HG03060 (cell line): ENCODE data around the gene PDZD8.

Experiments
- ATAC-seq: cut with Tn5 transposase; IDR thresholded peaks from one replicate; pipeline ENCODE4 v1.9.1; 2021; ENCODE audit warnings: low read depth, moderate number of reproducible peaks; ENCODE audit not compliant: unreplicated experiment

PDZD8 gene, protein sequence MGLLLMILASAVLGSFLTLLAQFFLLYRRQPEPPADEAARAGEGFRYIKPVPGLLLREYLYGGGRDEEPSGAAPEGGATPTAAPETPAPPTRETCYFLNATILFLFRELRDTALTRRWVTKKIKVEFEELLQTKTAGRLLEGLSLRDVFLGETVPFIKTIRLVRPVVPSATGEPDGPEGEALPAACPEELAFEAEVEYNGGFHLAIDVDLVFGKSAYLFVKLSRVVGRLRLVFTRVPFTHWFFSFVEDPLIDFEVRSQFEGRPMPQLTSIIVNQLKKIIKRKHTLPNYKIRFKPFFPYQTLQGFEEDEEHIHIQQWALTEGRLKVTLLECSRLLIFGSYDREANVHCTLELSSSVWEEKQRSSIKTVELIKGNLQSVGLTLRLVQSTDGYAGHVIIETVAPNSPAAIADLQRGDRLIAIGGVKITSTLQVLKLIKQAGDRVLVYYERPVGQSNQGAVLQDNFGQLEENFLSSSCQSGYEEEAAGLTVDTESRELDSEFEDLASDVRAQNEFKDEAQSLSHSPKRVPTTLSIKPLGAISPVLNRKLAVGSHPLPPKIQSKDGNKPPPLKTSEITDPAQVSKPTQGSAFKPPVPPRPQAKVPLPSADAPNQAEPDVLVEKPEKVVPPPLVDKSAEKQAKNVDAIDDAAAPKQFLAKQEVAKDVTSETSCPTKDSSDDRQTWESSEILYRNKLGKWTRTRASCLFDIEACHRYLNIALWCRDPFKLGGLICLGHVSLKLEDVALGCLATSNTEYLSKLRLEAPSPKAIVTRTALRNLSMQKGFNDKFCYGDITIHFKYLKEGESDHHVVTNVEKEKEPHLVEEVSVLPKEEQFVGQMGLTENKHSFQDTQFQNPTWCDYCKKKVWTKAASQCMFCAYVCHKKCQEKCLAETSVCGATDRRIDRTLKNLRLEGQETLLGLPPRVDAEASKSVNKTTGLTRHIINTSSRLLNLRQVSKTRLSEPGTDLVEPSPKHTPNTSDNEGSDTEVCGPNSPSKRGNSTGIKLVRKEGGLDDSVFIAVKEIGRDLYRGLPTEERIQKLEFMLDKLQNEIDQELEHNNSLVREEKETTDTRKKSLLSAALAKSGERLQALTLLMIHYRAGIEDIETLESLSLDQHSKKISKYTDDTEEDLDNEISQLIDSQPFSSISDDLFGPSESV

GRCh38 chr10:117375360-117376178 is at the start of gene PDZD8:
TSS of gene PDZD8 (minus strand) at chr10:117375440. CDS start at chr10:117375227, 213 bp downstream.
- ATAC-seq: peak; percentile 51

- no peak for ATAC-seq
Observed at GRCh38 chr10:117424171-117424570, 48.9 kb upstream of the PDZD8 start.

DNA sequence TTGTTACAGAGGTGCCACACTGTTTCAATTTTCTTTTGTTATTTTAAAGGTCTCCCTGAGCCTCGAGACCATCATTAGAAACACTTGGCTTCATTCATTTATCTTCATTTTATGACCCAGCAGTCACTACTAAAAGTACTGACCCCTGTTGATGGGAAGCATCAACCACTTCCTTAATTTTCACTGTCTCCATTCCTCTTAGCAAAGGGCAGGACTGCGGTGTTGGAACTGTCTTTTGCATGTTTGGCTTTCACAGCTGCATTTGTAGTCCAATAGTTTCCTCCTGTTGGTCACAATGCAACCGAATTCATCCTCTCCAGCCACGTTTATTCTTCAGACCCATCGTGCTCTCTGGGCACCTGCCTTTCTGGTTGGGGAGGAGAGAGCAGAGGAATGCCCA is 46.7 kb upstream of the PDZD8 start:
- ATAC-seq: no peak

DNA sequence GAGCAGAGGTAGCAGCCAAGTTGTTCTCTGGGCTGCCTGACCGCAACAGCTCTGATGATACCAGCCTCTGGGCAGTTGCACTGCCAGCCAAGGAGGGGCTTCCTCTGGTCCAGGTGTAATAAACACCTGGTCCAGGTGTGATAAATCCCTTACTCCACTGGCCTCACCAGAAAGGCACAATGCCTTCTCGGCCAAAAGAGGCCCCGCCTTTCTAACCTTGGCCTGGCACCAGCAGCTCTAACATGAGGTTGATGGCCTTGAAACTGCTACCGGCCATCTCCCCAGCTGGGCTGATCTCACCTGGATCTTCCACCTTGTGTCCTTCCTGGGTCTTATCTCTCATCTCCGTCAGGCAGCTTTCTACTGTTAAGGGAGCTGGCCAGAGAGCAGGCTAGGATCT is 45.5 kb upstream of the PDZD8 start:
- ATAC-seq: no peak

- no peak for ATAC-seq
Observed at GRCh38 chr10:117419921-117420320, 44.7 kb upstream of the PDZD8 start.

GRCh38 chr10:117419159-117419558 is 43.9 kb upstream of the PDZD8 start:
- ATAC-seq: no peak

DNA sequence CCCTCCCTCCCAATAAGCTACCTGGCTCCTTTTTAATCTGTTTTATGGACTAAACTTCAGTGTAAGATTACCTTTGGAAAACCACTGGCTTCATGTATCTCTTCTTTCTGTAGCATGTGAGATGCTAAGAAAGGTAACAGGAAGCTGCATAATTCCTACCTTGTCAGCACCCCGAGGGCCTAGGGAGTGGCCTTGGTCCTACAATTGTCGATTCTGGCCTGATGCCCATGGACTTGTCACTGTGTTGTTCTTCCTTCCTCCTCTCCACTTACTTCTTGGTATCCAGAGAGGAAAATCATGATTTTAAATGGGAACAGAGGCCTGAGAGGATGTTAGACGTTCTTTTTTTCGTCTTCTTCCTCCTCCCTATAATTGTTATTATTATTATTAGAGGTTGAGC is 42.9 kb upstream of the PDZD8 start:
- ATAC-seq: no peak

- no peak for ATAC-seq
Observed at GRCh38 chr10:117417196-117417595, 42.0 kb upstream of the PDZD8 start.

GRCh38 chr10:117413928-117414618 is 38.8 kb upstream of the PDZD8 start:
- no peak for ATAC-seq

- no peak for ATAC-seq
Observed at GRCh38 chr10:117412469-117413010, 37.3 kb upstream of the PDZD8 start.

DNA sequence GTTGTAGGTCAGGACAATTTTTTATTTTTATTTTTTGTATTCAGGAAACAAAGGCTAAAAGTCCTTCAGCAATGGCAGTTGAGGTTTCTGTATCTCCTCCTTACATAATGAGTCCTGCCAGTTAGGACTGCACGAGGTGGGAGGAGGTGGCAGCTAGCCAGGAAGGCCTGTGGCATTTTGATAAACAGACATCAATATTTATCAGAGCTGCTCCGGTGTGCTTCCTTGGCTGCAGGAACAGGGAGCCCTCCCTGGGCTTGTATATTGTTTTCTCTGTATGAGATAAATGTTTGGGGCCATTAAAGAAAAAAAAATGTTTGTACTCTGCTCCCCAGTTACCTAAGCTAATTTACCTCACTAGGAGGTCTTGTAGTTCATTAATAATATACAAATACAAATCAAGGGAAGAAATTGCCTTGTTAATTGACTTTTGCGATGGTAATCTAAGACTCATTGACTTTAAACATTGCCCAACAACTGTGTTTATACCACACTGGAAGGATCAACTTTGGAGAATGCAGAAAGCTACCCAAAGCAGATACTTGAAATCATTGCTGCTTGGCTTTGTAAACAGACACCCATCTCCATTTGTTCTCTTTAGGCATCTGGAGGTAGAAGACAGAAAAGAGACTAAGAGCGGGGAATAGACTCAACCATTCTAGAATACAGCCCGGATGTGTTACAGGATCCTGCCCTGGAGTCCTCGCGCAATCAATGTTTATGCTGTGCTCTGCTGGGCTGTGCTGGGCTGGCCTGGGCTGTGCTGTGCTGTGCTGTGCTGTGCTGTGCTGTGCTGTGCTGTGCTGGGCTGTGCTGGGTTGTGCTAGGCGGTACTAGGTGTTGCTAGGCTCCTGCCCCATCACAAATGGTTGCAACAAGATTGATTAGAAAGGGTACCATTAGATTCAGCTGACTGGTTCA is 36.5 kb upstream of the PDZD8 start:
- no peak for ATAC-seq

DNA sequence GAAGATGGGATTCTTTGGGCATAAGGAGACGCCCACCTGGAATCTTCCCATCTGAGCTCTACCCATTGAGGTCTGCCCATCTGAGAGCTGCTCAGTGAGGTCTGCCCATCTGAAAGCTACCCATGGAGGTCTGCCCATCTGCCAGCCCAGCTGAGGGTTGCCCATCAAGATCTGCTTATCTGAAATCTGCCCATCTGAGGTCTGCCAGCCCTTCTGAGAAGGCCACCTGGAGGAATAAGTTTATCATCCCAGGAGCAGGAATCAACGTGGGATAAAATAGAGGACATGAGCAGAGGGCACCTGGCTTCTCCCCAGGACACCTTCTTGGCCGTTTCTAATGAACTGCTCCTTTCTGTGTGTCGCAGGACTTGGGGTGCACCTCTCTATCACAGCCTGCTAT is 35.3 kb upstream of the PDZD8 start:
- no peak for ATAC-seq

GRCh38 chr10:117409549-117410305 is 34.5 kb upstream of the PDZD8 start:
- ATAC-seq: no peak

GRCh38 chr10:117408436-117409384 is 33.5 kb upstream of the PDZD8 start:
- ATAC-seq: no peak

DNA sequence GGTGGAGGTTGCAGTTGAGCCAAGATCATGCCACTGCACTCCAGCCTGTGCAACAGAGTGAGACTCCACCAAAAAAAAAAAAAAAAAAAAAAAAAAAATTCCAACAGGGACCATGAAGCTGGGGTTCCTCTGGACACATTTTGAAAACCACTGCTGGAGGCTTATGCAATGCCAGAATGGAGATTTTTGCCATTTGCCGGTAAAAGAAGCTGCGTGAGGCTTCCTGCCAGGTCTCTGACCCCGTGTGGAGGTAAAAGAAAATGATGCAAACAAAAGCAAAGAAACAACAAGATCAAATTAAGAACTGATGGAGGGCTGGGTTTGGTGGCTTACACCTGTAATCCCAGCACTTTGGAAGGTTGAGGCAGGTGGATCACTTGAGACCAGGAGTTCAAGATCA is 30.5 kb upstream of the PDZD8 start:
- ATAC-seq: no peak

DNA sequence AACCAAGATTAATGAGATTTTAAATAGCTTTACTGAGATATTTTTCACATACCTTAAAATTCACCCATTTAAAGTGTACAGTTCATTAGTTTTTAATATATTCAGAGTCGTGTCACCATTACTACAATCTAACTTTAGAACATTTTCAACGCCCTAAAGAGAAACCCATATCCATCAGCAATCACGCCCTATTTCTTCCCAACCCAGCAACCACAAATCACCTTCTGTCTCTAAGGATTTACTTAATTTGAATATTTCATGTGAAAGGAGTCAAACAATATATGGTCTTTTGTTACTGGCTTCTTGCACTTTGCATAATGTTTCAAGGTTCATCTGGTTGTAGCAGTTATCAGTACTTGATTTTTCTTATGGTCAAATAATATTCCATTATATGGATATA is 25.1 kb upstream of the PDZD8 start:
- no peak for ATAC-seq
